Smooth muscle cell (in vitro differentiated cells): ENCODE measurements around the gene RUSF1. TPM values are rescaled to one million over a fixed set of nuclear protein-coding genes. Genes with fewer than 3 reads are reported as not detected.

Experiments
- DNase-seq: peaks from one replicate; lab custom pipeline; 2025; ENCODE audit not compliant: unreplicated experiment; lab: John Stamatoyannopoulos, UW
- H2AFZ ChIP-seq: fragments of 200-600 bp; sonication (generic); 2 replicates; pipeline ENCODE4 v1.6.0; 2016; ENCODE audit warnings: antibody characterized with exemption, low read depth, mild to moderate bottlenecking
- H3F3A ChIP-seq: fragments of 200-600 bp; sonication (generic); 2 replicates; pipeline ENCODE4 v1.6.0; 2017; ENCODE audit warnings: antibody characterized with exemption, low read depth
- H3K27ac ChIP-seq: fragments of 200-600 bp; sonication (generic); 2 replicates; pipeline ENCODE4 v1.5.1; 2016; ENCODE audit warnings: low read depth, mild to moderate bottlenecking
- H3K27me3 ChIP-seq: fragments of 200-600 bp; sonication (generic); 2 replicates; pipeline ENCODE4 v1.6.1; 2016; ENCODE audit warnings: low read depth, mild to moderate bottlenecking
- H3K36me3 ChIP-seq: fragments of 200-600 bp; sonication (generic); 2 replicates; pipeline ENCODE4 v1.5.1; 2016; ENCODE audit warnings: low read depth
- H3K4me1 ChIP-seq: fragments of 200-600 bp; sonication (generic); 2 replicates; pipeline ENCODE4 v1.5.1; 2016; ENCODE audit warnings: low read depth
- H3K4me2 ChIP-seq: fragments of 200-600 bp; sonication (generic); 2 replicates; pipeline ENCODE4 v1.6.0; 2016; ENCODE audit warnings: mild to moderate bottlenecking
- H3K4me3 ChIP-seq: fragments of 200-600 bp; sonication (generic); 2 replicates; pipeline ENCODE4 v1.5.1; 2016; ENCODE audit warnings: mild to moderate bottlenecking
- H3K79me2 ChIP-seq: fragments of 200-600 bp; sonication (generic); 2 replicates; pipeline ENCODE4 v1.6.0; 2016; ENCODE audit warnings: low read depth, mild to moderate bottlenecking
- H3K9ac ChIP-seq: fragments of 200-600 bp; sonication (generic); 2 replicates; pipeline ENCODE4 v1.6.0; 2016; ENCODE audit warnings: low read depth
- H3K9me3 ChIP-seq: fragments of 200-600 bp; sonication (generic); replicated peaks from 2 replicates; pipeline ENCODE4 v1.5.1; 2016; ENCODE audit warnings: low read depth
- H4K20me1 ChIP-seq: fragments of 200-600 bp; sonication (generic); 2 replicates; pipeline ENCODE4 v1.6.0; 2016; ENCODE audit warnings: low read depth
- CTCF ChIP-seq: fragments of 200-600 bp; sonication (generic); IDR thresholded peaks from 2 replicates; pipeline ENCODE4 v1.5.1; 2017; ENCODE audit warnings: borderline replicate concordance, mild to moderate bottlenecking, antibody characterized with exemption; ENCODE audit not compliant: insufficient read depth, poor library complexity, severe bottlenecking
- WGBS: methylation state at CpG from one replicate; pipeline ENCODE4 v1.1.7; 2016; ENCODE audit warnings: low lambda C conversion rate; 5-methylcytosine and 5-hydroxymethylcytosine counted together
- polyA plus RNA-seq: library from polyadenylated mRNA; unstranded; fragments of >200 nt; fragmentation: Nextera tagmentation; extraction: Ambion mirVana; gene quantifications from 2 replicates; pipeline ENCODE4 v1.2.1, GENCODE V29; 2016
- total RNA-seq: library from RNA; depleted of rRNA; stranded (reverse); fragments of >200 nt; gene quantifications from 2 replicates; pipeline ENCODE4 v1.2.3, GENCODE V29; 2014

RUSF1 gene
- total and polyA plus RNA-seq, 2 experiments from 2014 or later: 55.9 to 72.1 TPM

- Histone ChIP-seq H3K36me3 (no peaks in the 10 kb centered on the region), H3K9me3 (no peaks in the 10 kb centered on the region)
Observed at GRCh38 chr16:31529108-31529936, 21.1 kb upstream of the RUSF1 start.

DNA sequence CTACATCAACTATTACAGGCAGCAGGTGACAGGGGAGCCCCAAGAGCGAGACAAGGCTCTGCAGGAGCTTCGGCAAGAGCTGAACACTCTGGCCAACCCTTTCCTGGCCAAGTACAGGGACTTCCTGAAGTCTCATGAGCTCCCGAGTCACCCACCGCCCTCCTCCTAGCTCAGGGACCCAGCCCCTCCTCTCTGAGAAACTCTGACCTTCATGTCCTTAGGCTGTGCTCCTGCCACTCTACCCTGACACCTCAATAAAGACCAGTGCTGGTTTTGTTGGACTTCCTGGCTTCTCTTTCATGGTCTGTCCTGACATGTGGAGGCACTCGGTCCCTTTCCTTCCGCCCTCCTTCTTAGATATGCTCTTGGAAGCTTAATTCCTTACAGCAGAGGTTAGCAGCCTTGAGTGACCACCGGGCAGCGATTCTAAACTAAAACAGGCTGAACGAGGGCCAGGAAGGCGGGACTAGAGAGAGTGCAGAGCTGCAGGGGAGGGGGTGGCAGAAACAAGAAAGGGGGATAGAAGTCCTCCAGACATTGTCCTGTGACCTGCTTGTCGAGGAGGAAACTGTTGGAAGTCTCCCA lies 20.4 kb upstream of the RUSF1 start:
- H3K4me3 ChIP-seq: no peak overlapping the region
- H3K36me3 ChIP-seq: no peaks in the 10 kb centered on the region
- WGBS: 40% methylated on average over 11 of the region's 11 CpGs
- no peak overlapping the region for H2AFZ ChIP-seq
- H3K79me2 ChIP-seq: no peaks in the 10 kb centered on the region
- DNase-seq: no peak
- no peaks in the 10 kb centered on the region for H3F3A ChIP-seq
- H3K27me3 ChIP-seq: peaks cover 51% of the 10 kb centered on the region
- H3K4me1 ChIP-seq: no peaks in the 10 kb centered on the region
- no peaks in the 10 kb centered on the region for H4K20me1 ChIP-seq
- H3K27ac ChIP-seq: no peak overlapping the region
- H3K9me3 ChIP-seq: no peaks in the 10 kb centered on the region
- no peak overlapping the region for H3K9ac ChIP-seq
- no peak for TF ChIP-seq CTCF
- no peak overlapping the region for H3K4me2 ChIP-seq

More at GRCh38 chr16:31529108-31529936, 21.1 kb upstream of the RUSF1 start:
- Histone ChIP-seq H3F3A (no peaks in the 10 kb centered on the region), H3K27ac (no peak overlapping the region), H3K9ac (no peak overlapping the region), H3K4me2 (peak overlapping the region; percentile 67), H4K20me1 (no peaks in the 10 kb centered on the region), H2AFZ (no peak overlapping the region), H3K79me2 (no peaks in the 10 kb centered on the region), H3K4me3 (peak overlapping the region; percentile 37), H3K27me3 (peaks cover 51% of the 10 kb centered on the region), H3K4me1 (no peaks in the 10 kb centered on the region)
- WGBS: 7% methylated on average over 28 of the region's 52 CpGs
- no peak for TF ChIP-seq CTCF
- DNase-seq: no peak

DNA sequence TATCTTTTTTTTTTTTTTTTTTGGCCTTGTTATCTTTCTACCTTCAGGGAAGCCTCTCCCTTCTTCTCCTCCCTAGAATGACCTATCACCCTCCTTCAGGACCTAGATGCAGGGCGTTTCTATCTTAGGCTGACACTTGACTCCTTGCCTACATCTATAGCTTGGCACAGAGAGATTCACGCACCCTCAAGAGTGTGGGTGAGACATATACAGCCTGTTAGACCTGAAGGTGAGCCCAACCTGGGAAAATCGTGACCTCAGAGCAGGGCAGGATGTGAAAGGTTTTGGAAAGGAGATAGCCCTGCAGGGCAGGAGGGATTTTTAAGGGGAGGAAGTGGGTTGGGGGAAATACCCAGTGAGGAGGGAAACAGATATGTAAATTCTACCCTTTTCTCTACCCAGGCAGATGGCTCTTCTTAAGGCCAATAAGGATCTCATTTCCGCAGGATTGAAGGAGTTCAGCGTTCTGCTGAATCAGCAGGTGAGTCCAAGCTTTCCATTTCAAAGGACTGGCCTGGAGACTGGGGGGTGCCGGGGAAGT lies 19.6 kb upstream of the RUSF1 start, which contains the start of gene AHSP:
Gene AHSP, plus strand, starts transcription at position 167 of the 541 bp plus-strand sequence. Its CDS starts 240 bp downstream, at position 407.
- H3K36me3 ChIP-seq: no peaks in the 10 kb centered on the region
- peaks cover 51% of the 10 kb centered on the region for H3K27me3 ChIP-seq
- no peak within 1 kb of the TSS for H3K4me3 ChIP-seq
- no peak within 1 kb of the TSS for H3K9ac ChIP-seq
- no peak within 1 kb of the TSS for H2AFZ ChIP-seq
- H3K79me2 ChIP-seq: no peaks in the 10 kb centered on the region
- no peaks in the 10 kb centered on the region for H3K4me1 ChIP-seq
- no peak within 1 kb of the TSS for H3K27ac ChIP-seq
- H3F3A ChIP-seq: no peaks in the 10 kb centered on the region
- no peak for TF ChIP-seq CTCF
- H4K20me1 ChIP-seq: no peaks in the 10 kb centered on the region
- H3K9me3 ChIP-seq: no peaks in the 10 kb centered on the region
- no peak for DNase-seq
- WGBS: 53% methylated on average over 6 of the region's 6 CpGs
- no peak within 1 kb of the TSS for H3K4me2 ChIP-seq
